Heart left ventricle (tissue), 16 donors: Measurements from ENCODE around the gene MRPL48. TPM values are rescaled to one million over a fixed set of nuclear protein-coding genes. Genes with fewer than 3 reads are reported as not detected.

Source experiments
- ATAC-seq, 4 donors: fragments of 200-7000 bp; cut with Tn5 transposase; one replicate each; pipeline ENCODE4 v1.9.1; 2020 to 2022; ENCODE audit warnings: moderate library complexity in 4 of 4, mild to moderate bottlenecking in 3 of 4, moderate number of reproducible peaks in 1 of 4
- DNase-seq, 5 donors: peaks; one replicate each; pipeline ENCODE4 v3.0.0-alpha.2; 2020
- H3K27ac ChIP-seq, 12 donors: fragments of 200-600 bp; sonication (generic) in 4 of 12; one replicate each; pipeline versions ENCODE4 v1.5.0 to v1.8.0; 2016 to 2022; ENCODE audit warnings: mild to moderate bottlenecking in 2 of 12
- H3K27me3 ChIP-seq, 9 donors: fragments of 200-600 bp; sonication (generic) in 2 of 9; one replicate each; pipeline versions ENCODE4 v1.5.1 to v1.8.0; 2016 to 2022; ENCODE audit warnings: mild to moderate bottlenecking in 3 of 9
- H3K36me3 ChIP-seq, 9 donors: fragments of 200-600 bp; sonication (generic) in 2 of 9; one replicate each; pipeline versions ENCODE4 v1.5.0 to v1.8.0; 2018 to 2022; ENCODE audit warnings: mild to moderate bottlenecking in 2 of 9
- H3K4me1 ChIP-seq, 12 donors: fragments of 200-600 bp; sonication (generic) in 4 of 12; one replicate each; pipeline versions ENCODE4 v1.5.0 to v1.8.0; 2016 to 2022; ENCODE audit warnings: mild to moderate bottlenecking in 3 of 12
- H3K4me3 ChIP-seq, 12 donors: fragments of 200-600 bp; sonication (generic) in 4 of 12; one replicate each; pipeline versions ENCODE4 v1.5.0 to v1.8.0; 2017 to 2022; ENCODE audit warnings: mild to moderate bottlenecking in 9 of 12, moderate library complexity in 4 of 12
- H3K9me3 ChIP-seq, 12 donors: fragments of 200-600 bp; sonication (generic) in 4 of 12; one replicate each; pipeline versions ENCODE4 v1.5.0 to v1.8.0; 2016 to 2022; ENCODE audit warnings: mild to moderate bottlenecking in 1 of 12
- CTCF ChIP-seq, 12 donors: fragments of 200-600 bp; sonication (generic) in 4 of 12; IDR thresholded peaks; one replicate each; pipeline versions ENCODE4 v1.5.0 to v1.8.0; 2018 to 2022; ENCODE audit warnings: antibody characterized with exemption in 12 of 12, mild to moderate bottlenecking in 5 of 12
- POLR2A ChIP-seq, 2 donors: fragments of 450-650 bp; IDR thresholded peaks; one replicate each; pipeline ENCODE4 v1.6.1; 2017; ENCODE audit warnings: antibody characterized with exemption in 2 of 2, mild to moderate bottlenecking in 2 of 2, moderate library complexity in 2 of 2
- WGBS, 4 donors: extraction: QIAGEN DNeasy Blood & Tissue Kit in 2 of 4; methylation state at CpG; one replicate each; pipeline versions ENCODE4 v1.1.5 to v1.1.7; 2013 to 2018; 5-methylcytosine and 5-hydroxymethylcytosine counted together
- intact Hi-C, 10 donors: fragments of 100-400 bp; cut with DNase I; formaldehyde crosslinking; loops; one replicate each; pipeline versions ENCODE4 v1.11.1 to v1.14.2; 2022
- polyA plus RNA-seq, 2 donors: library from polyadenylated mRNA; stranded (reverse); fragments of 200-250 nt; gene quantifications; one replicate each; pipeline ENCODE4 v1.2.3, GENCODE V29; 2013
- total RNA-seq, 9 donors: library from RNA; depleted of rRNA in 2 of 9; stranded (reverse); fragments of >200 nt in 2 of 9; fragmentation: NEBNext Ultra II Directional in 3 of 9; extraction: Animal tissue kit (Norgen Biotek cat#: 25700) in 3 of 9; gene quantifications; one replicate each; pipeline versions ENCODE4 v1.1.0 to v1.2.4, GENCODE V29; 2016 to 2023
- donor health status: ischemic (EF 13 %, LVEDD 7.1; RV severe dilation, severe dysfunction).
- donor health status: healthy with polysubstance abuse.
- donor health status: DM: no; HTN: yes; CAD: no.
- donor health status: DM: no; HTN: no; CAD: no.
- donor health status: ischemic (EF 25% LVEDD 6.9; RV normal size, moderate dysfunction).
- donor health status: ischemic (EF 25% LVEDD 5.7; RV mildly dilated, moderate dysfunction).
- donor health status: healthy.
- donor health status: DM: yes; HTN: yes; CAD: no.
- donor health status: ischemic (EF 35%, LVEDD 5.7; RV mildly dilated, moderate dysfunction).
- donor health status: nonischemic (EF 11% LVEDD 7.7; RV severe dilation, severe dysfunction).
- donor health status: DM: yes; HTN: yes; CAD: no.
- donor health status: PGD.
- donor health status: ischemic (EF 29% LVEDD 5.4; RV normal size, mild dysfunction).
- donor health status: nonischemic (EF 23%, LVEDD 6.1; RV moderate dilation, normal function).

The MRPL48 gene
- total and polyA plus RNA-seq, 11 donors = 21.0 to 47.7 (median 39.4) TPM

- Histone ChIP-seq H3K27me3 (no peaks in the 10 kb centered on the region), H3K36me3 (peaks cover 0 to 20% (median 3%) of the 10 kb centered on the region in 9 donors), H3K9me3 (no peaks in the 10 kb centered on the region), H3K4me1 (no peaks in the 10 kb centered on the region), H3K4me3 (no peak overlapping the region), H3K27ac (no peak overlapping the region)
- WGBS, 4 donors = 88 to 96% (median 93%) methylated on average over 3 of the region's 3 CpGs
- ATAC-seq (no peak), DNase-seq (no peak)
- intact Hi-C loops = loop anchor here in 1 of 10 donors (10.0 kb wide), 1 partner anchor 1117 kb away; no protein-coding TSS in a partner anchor
- no peak for TF ChIP-seq POLR2A (IDR thresholded peaks at IDR 0.05)
- no peak for TF ChIP-seq CTCF (IDR thresholded peaks at IDR 0.05)
These were observed 24.6 kb downstream of the MRPL48 start for GRCh38 chr11:73812234-73812633.

- no peak for DNase-seq
- intact Hi-C loops = loop anchor here in 1 of 10 donors (10.0 kb wide), 1 partner anchor 1120 kb away; no protein-coding TSS in a partner anchor
- no peaks in the 10 kb centered on the region for H3K9me3 ChIP-seq
- WGBS, 4 donors = 94 to 98% (median 97%) methylated on average over 8 of the region's 8 CpGs
- no peak for ATAC-seq
- TF ChIP-seq POLR2A (IDR thresholded peaks at IDR 0.05) = no peak
- TF ChIP-seq CTCF (IDR thresholded peaks at IDR 0.05) = no peak
- no peak overlapping the region for H3K27ac ChIP-seq
- H3K27me3 ChIP-seq = no peaks in the 10 kb centered on the region
- H3K4me1 ChIP-seq = peaks cover 0 to 7% (median 0%) of the 10 kb centered on the region in 12 donors
- H3K4me3 ChIP-seq = no peak overlapping the region
- peaks cover 0 to 3% (median 0%) of the 10 kb centered on the region in 9 donors for H3K36me3 ChIP-seq
These were observed 27.1 kb downstream of the MRPL48 start for GRCh38 chr11:73814812-73815211.

GRCh38 chr11:73818846-73819245 lies 31.2 kb downstream of the MRPL48 start:
- intact Hi-C loops = loop anchor here in 1 of 10 donors (10.0 kb wide), 1 partner anchor 1124 kb away; no protein-coding TSS in a partner anchor
- H3K4me1 ChIP-seq = peaks cover 0 to 7% (median 0%) of the 10 kb centered on the region in 12 donors
- ATAC-seq = no peak
- no peak for DNase-seq
- no peaks in the 10 kb centered on the region for H3K9me3 ChIP-seq
- peaks cover 0 to 10% (median 0%) of the 10 kb centered on the region in 9 donors for H3K36me3 ChIP-seq
- H3K27me3 ChIP-seq = no peaks in the 10 kb centered on the region
- TF ChIP-seq POLR2A (IDR thresholded peaks at IDR 0.05) = no peak
- TF ChIP-seq CTCF (IDR thresholded peaks at IDR 0.05) = no peak
- no peak overlapping the region for H3K27ac ChIP-seq
- no peak overlapping the region for H3K4me3 ChIP-seq

- Histone ChIP-seq H3K9me3 (no peaks in the 10 kb centered on the region), H3K4me1 (no peaks in the 10 kb centered on the region), H3K4me3 (no peak overlapping the region), H3K27ac (no peak overlapping the region), H3K36me3 (peaks cover 0 to 75% (median 31%) of the 10 kb centered on the region in 9 donors), H3K27me3 (no peaks in the 10 kb centered on the region)
- TF ChIP-seq POLR2A (IDR thresholded peaks at IDR 0.05) (no peak), CTCF (IDR thresholded peaks at IDR 0.05) (no peak)
- intact Hi-C loops = no loop called here
- DNase-seq (no peak), ATAC-seq (no peak)
- 60 to 82% (median 79%) methylated on average over 1 of the region's 1 CpG for WGBS, 4 donors
These were observed 42.6 kb downstream of the MRPL48 start for GRCh38 chr11:73830261-73830660.
